Uterus (tissue), 4 donors: ENCODE data around the gene VAMP3. TPM values are rescaled to one million over a fixed set of nuclear protein-coding genes. Genes with fewer than 3 reads are reported as not detected.

Experiments used
- DNase-seq, 2 donors: peaks; one replicate each; pipeline ENCODE4 v3.0.0-alpha.2; 2019 to 2020
- H3K27ac ChIP-seq, 2 donors: fragments of 200-600 bp; sonication (generic); 1 replicate in 1 of 2; 2 replicates in 1 of 2; pipeline ENCODE4 v1.5.1; 2016 to 2018
- H3K27me3 ChIP-seq, 2 donors: fragments of 200-600 bp; sonication (generic); one replicate each; pipeline ENCODE4 v1.5.1; 2018 to 2019; ENCODE audit warnings: control low read depth in 1 of 2
- H3K36me3 ChIP-seq, 2 donors: fragments of 200-600 bp; sonication (generic); one replicate each; pipeline ENCODE4 v1.5.1; 2019; ENCODE audit warnings: control low read depth in 1 of 2
- H3K4me1 ChIP-seq, 2 donors: fragments of 200-600 bp; sonication (generic); one replicate each; pipeline ENCODE4 v1.5.1; 2018 to 2019; ENCODE audit warnings: control low read depth in 1 of 2
- H3K4me3 ChIP-seq, 2 donors: fragments of 200-600 bp; sonication (generic); 1 replicate in 1 of 2; 2 replicates in 1 of 2; pipeline ENCODE4 v1.5.1; 2018 to 2019; ENCODE audit warnings: mild to moderate bottlenecking in 1 of 2
- H3K9me3 ChIP-seq, 2 donors: fragments of 200-600 bp; sonication (generic); one replicate each; pipeline ENCODE4 v1.5.1; 2019; ENCODE audit warnings: control low read depth in 1 of 2
- CTCF ChIP-seq, 4 experiments: fragments of 200-600 bp in 2 of 4; fragments of 450-650 bp in 2 of 4; sonication (generic) in 2 of 4; IDR thresholded peaks; one replicate each; pipeline ENCODE4 v1.5.1; 2016 to 2019; ENCODE audit warnings: antibody characterized with exemption in 4 of 4, mild to moderate bottlenecking in 2 of 4, moderate library complexity in 1 of 4
- POLR2A ChIP-seq, 2 donors: fragments of 450-650 bp; IDR thresholded peaks; one replicate each; pipeline ENCODE4 v1.6.1; 2016; ENCODE audit warnings: antibody characterized with exemption in 2 of 2, mild to moderate bottlenecking in 1 of 2, moderate library complexity in 1 of 2
- intact Hi-C: fragments of 100-400 bp; cut with DNase I; formaldehyde crosslinking; loops from one replicate; pipeline ENCODE4 v1.15.1; 2023; ENCODE audit warnings: low total_unique reads
- total RNA-seq, 4 donors: library from RNA; depleted of rRNA in 3 of 4; stranded (reverse); fragments of >200 nt in 3 of 4; gene quantifications; one replicate each; pipeline versions ENCODE4 v1.1.0 to v1.2.4, GENCODE V29; 2014 to 2023
- donor health status: DM: yes; HTN: yes; CAD: no.

The VAMP3 gene
- total RNA-seq, 4 donors from 2014 or later: 41.0 to 128 (median 71.8) TPM

DNA sequence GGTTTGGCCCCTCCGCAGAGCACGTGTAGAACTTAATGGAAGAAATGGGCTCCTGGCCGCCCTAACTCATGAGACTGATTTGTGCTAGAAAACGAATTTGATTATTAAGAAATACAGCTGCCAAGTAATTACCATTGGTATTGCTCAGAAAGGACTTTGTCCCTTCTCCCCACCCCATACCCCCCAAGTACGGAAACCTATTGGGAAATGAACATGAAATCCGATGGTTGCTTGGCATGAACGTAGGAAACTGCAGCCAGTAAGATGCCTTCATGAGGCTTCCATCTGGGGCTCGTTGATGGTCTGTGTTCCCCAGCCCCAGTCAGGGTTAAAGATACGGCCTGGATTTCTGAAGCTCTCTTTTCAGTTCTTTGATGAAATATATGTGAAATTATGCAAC, 34.4 kb downstream of the VAMP3 start:
- Histone ChIP-seq H3K27ac (no peak overlapping the region), H3K36me3 (no peaks in the 10 kb centered on the region), H3K4me1 (no peaks in the 10 kb centered on the region), H3K9me3 (no peaks in the 10 kb centered on the region), H3K4me3 (no peak overlapping the region), H3K27me3 (no peaks in the 10 kb centered on the region)
- TF ChIP-seq POLR2A (IDR thresholded peaks at IDR 0.05) (no peak), CTCF (IDR thresholded peaks at IDR 0.05) (no peak)
- intact Hi-C loops: no loop called here
- no peak for DNase-seq

DNA sequence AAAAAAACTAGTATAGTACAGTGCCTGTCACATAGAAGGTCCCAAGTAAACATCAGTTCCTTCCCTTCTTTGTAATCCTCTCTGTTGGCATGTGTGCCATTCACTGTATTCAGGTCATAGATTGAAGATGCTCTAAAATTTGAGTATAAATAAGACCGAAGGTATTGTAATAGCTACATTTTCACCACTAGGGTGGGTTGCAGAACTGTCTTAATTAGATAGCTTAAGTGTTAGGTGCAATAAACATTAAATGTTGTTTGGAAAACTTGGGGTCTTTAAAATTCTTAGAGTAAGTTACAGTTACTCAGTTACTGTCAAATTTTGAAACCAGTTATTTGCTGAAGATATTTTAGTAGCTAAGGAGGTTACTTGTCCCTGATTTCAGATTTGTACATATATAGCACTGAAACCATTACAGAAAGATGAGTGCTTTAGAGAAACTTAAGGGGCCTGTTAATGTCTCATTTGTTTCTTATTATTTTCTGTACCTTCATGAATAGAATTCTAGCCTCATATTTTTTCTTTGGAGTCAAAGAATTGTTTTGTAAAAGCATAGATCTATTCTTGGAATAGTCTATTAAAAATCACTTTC, 37.3 kb downstream of the VAMP3 start:
- H3K9me3 ChIP-seq: peaks cover 0 to 7% of the 10 kb centered on the region in 2 donors
- no peak overlapping the region for H3K4me3 ChIP-seq
- no peak for TF ChIP-seq POLR2A (IDR thresholded peaks at IDR 0.05)
- peak in 3 of 4 experiments; percentile 19 to 32 (median 24) for TF ChIP-seq CTCF (IDR thresholded peaks at IDR 0.05)
- no peaks in the 10 kb centered on the region for H3K36me3 ChIP-seq
- H3K27ac ChIP-seq: no peak overlapping the region
- intact Hi-C loops: no loop called here
- H3K27me3 ChIP-seq: no peaks in the 10 kb centered on the region
- no peaks in the 10 kb centered on the region for H3K4me1 ChIP-seq
- DNase-seq: no peak

- TF ChIP-seq POLR2A (IDR thresholded peaks at IDR 0.05): no peak
- TF ChIP-seq CTCF (IDR thresholded peaks at IDR 0.05): no peak
- H3K4me1 ChIP-seq: no peaks in the 10 kb centered on the region
- H3K27ac ChIP-seq: no peak overlapping the region
- no peak for DNase-seq
- H3K9me3 ChIP-seq: peaks cover 0 to 11% of the 10 kb centered on the region in 2 donors
- no peaks in the 10 kb centered on the region for H3K27me3 ChIP-seq
- intact Hi-C loops: no loop called here
- no peaks in the 10 kb centered on the region for H3K36me3 ChIP-seq
- no peak overlapping the region for H3K4me3 ChIP-seq
These were observed 38.6 kb downstream of the VAMP3 start for GRCh38 chr1:7809742-7810141.

GRCh38 chr1:7810395-7810794, 39.3 kb downstream of the VAMP3 start:
- Histone ChIP-seq H3K4me3 (no peak overlapping the region), H3K9me3 (peaks cover 0 to 11% of the 10 kb centered on the region in 2 donors), H3K4me1 (no peaks in the 10 kb centered on the region), H3K27me3 (no peaks in the 10 kb centered on the region), H3K27ac (no peak overlapping the region), H3K36me3 (no peaks in the 10 kb centered on the region)
- DNase-seq: no peak
- no peak for TF ChIP-seq POLR2A (IDR thresholded peaks at IDR 0.05)
- no peak for TF ChIP-seq CTCF (IDR thresholded peaks at IDR 0.05)
- intact Hi-C loops: no loop called here

DNA sequence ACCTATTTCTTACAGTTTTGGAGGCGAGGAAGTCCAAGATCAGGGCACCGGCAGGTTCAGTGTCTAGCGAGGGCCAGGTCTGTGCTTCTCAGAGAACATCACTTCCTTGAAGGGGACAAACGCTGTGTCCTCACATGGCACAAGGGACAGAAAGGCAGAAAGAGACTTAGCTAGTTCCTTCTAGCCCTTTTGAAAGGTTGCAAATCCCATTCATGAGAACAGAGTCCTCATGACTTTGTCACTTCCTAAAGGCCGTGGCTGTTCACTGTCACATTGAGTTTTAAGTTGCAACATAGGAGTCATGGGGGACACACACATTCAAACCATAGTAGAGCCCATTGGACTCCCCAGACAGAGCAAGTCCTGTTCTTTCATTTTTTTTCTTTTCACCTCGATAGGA, 40.4 kb downstream of the VAMP3 start:
- no peaks in the 10 kb centered on the region for H3K4me1 ChIP-seq
- H3K27me3 ChIP-seq: no peaks in the 10 kb centered on the region
- intact Hi-C loops: no loop called here
- peaks cover 0 to 11% of the 10 kb centered on the region in 2 donors for H3K9me3 ChIP-seq
- H3K4me3 ChIP-seq: no peak overlapping the region
- no peak for DNase-seq
- no peak overlapping the region for H3K27ac ChIP-seq
- H3K36me3 ChIP-seq: no peaks in the 10 kb centered on the region
- TF ChIP-seq CTCF (IDR thresholded peaks at IDR 0.05): no peak
- no peak for TF ChIP-seq POLR2A (IDR thresholded peaks at IDR 0.05)
